Colonic mucosa (tissue), 4 donors: ENCODE measurements around the gene ZMYND15. TPM values are rescaled to one million over a fixed set of nuclear protein-coding genes. Genes with fewer than 3 reads are reported as not detected.

Experiments
- DNase-seq: peaks from one replicate; pipeline ENCODE4 v3.0.0-alpha.2; 2020
- H3K27ac ChIP-seq: fragments of 200-600 bp; one replicate; pipeline ENCODE4 v1.8.0; 2021
- H3K27me3 ChIP-seq: fragments of 200-600 bp; one replicate; pipeline ENCODE4 v1.8.0; 2021
- H3K36me3 ChIP-seq: fragments of 200-600 bp; one replicate; pipeline ENCODE4 v1.8.0; 2021
- H3K4me1 ChIP-seq: fragments of 200-600 bp; one replicate; pipeline ENCODE4 v1.8.0; 2021; ENCODE audit warnings: mild to moderate bottlenecking
- H3K4me3 ChIP-seq: fragments of 200-600 bp; one replicate; pipeline ENCODE4 v1.8.0; 2021
- H3K9ac ChIP-seq, 2 donors: one replicate each; pipeline ENCODE4 v1.7.0; 2013; ENCODE audit warnings: control low read depth in 2 of 2, low read depth in 2 of 2, low read length in 2 of 2
- H3K9me3 ChIP-seq: fragments of 200-600 bp; one replicate; pipeline ENCODE4 v1.8.0; 2021
- intact Hi-C: fragments of 100-400 bp; cut with DNase I; formaldehyde crosslinking; loops from one replicate; pipeline ENCODE4 v1.14.1; 2022
- total RNA-seq, 2 donors: library from RNA; stranded (reverse); fragmentation: NEBNext Ultra II Directional in 1 of 2; extraction: Animal tissue kit (Norgen Biotek cat#: 25700) in 1 of 2; gene quantifications; one replicate each; pipeline ENCODE4 v1.2.1, GENCODE V29; 2021
- TF ChIP-seq, protein P1 (sequence below): fragments of 200-600 bp; IDR thresholded peaks from one replicate; pipeline ENCODE4 v1.8.0; 2022; ENCODE audit warnings: antibody characterized with exemption, mild to moderate bottlenecking
- donor health status: healthy.
- donor health status: DM: no; HTN: no; CAD: no.
- donor health status: DM: no; HTN: no; CAD: no.

ZMYND15 gene
- total RNA-seq, 2 donors from 2014 or later: 0.89 to 1.2 TPM

DNA sequence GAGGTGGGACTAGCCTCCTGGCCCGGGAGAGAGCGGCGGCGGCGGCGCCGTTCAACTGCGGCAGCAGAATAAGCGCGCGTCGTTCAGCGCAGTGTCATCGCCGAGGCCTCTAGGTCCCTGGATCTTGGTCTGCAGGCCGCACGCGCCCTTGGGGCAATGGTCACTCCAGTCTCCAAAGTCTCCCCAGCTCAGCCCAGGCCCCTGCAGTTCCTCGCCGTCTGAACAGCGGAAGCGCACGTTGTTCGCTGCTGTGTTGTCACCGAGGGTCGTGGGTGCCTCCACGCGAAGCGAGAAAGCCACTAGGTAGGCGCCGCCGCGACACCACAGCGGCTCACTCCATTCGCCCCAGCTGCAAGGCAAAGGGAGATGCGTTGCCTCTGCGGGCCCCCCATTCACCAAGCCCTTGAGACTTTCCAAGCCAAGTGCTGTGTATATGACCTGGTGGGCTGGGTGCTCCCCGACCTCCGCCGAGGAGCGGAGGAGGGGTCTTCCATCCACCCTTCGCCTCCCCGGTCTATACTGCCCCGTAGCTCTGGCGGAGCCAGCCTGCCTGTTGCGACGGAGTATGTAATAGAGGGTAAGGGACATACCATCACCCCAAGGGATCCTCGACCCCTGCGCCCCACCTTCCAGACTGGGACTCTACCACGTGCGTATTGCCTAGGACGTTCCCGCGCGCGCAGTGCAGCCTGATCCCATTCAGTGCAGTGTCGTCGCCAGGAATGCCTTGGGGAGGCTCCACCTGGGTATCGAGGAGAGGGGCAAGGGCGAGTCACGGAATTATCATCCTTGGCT, 45.9 kb downstream of the ZMYND15 start:
- no peak overlapping the region for H3K27ac ChIP-seq
- H3K9me3 ChIP-seq: no peaks in the 10 kb centered on the region
- no peaks in the 10 kb centered on the region for H3K4me1 ChIP-seq
- intact Hi-C loops: loop anchor here (5.0 kb wide), 1 partner anchor 53 kb away; the partner anchor contains the start of gene MED11
- H3K4me3 ChIP-seq: no peak overlapping the region
- no peak overlapping the region for H3K9ac ChIP-seq
- no peaks in the 10 kb centered on the region for H3K36me3 ChIP-seq
- TF ChIP-seq, protein P1, sequence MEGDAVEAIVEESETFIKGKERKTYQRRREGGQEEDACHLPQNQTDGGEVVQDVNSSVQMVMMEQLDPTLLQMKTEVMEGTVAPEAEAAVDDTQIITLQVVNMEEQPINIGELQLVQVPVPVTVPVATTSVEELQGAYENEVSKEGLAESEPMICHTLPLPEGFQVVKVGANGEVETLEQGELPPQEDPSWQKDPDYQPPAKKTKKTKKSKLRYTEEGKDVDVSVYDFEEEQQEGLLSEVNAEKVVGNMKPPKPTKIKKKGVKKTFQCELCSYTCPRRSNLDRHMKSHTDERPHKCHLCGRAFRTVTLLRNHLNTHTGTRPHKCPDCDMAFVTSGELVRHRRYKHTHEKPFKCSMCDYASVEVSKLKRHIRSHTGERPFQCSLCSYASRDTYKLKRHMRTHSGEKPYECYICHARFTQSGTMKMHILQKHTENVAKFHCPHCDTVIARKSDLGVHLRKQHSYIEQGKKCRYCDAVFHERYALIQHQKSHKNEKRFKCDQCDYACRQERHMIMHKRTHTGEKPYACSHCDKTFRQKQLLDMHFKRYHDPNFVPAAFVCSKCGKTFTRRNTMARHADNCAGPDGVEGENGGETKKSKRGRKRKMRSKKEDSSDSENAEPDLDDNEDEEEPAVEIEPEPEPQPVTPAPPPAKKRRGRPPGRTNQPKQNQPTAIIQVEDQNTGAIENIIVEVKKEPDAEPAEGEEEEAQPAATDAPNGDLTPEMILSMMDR: no peak
- peaks cover 5% of the 10 kb centered on the region for H3K27me3 ChIP-seq
- DNase-seq: no peak

DNA sequence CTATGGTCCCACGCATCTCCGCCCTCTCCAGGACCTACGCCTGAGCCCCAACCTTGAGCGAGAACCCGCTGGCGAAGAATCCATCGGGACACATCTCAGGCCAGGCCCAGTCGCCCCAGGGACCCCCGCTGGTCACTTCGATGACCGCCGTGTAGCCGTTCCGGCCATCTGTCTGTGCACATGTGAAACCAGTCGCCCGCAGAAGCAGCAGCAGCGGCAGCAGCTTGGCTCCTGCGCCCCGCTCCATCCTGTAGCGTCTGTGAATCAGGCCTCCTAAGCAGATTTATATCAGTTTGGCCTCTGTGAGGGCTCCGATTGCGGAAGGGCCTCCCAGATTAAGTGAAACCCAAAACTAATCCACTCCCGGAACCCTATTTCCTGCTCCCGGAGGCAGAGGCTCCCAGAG, 46.5 kb downstream of the ZMYND15 start, which contains the start of gene VMO1:
TSS of gene VMO1 (minus strand) at position 259 of the 406 bp plus-strand sequence. CDS start at position 247, 12 bp downstream.
- Histone ChIP-seq H3K4me1 (no peaks in the 10 kb centered on the region), H3K4me3 (no peak within 1 kb of the TSS), H3K27me3 (peaks cover 5% of the 10 kb centered on the region), H3K9me3 (no peaks in the 10 kb centered on the region), H3K9ac (peak within 1 kb of the TSS in 1 of 2 donors; percentile 58), H3K36me3 (no peaks in the 10 kb centered on the region), H3K27ac (no peak within 1 kb of the TSS)
- intact Hi-C loops: loop anchor here (5.0 kb wide), 1 partner anchor 54 kb away; the partner anchor contains the start of gene MED11
- TF ChIP-seq, protein P1: no peak
- no peak for DNase-seq

DNA sequence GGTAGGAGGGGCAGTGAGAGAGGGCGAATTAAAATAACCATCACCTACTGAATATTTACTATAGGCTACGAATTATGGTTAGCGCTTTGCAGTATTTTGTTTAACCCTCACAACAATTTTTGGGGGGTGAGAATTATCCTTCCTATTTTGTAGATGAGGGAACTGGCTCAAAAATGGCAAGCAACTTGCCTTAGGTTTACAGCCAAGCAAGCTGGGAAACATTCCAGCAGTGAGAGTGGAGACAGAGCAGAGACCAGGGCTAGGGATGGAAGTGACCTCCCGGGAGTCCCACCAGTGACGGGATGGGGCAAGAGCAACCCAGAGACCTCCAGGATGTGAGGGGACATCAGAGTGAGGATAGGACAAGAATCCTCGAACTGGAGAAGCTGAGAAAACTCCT, 46.9 kb downstream of the ZMYND15 start:
- Histone ChIP-seq H3K9me3 (no peaks in the 10 kb centered on the region), H3K27me3 (peaks cover 5% of the 10 kb centered on the region), H3K4me1 (no peaks in the 10 kb centered on the region), H3K9ac (peak overlapping the region in 1 of 2 donors; percentile 58), H3K4me3 (no peak overlapping the region), H3K36me3 (no peaks in the 10 kb centered on the region), H3K27ac (no peak overlapping the region)
- TF ChIP-seq, protein P1: no peak
- intact Hi-C loops: loop anchor here (5.0 kb wide), 1 partner anchor 54 kb away; the partner anchor contains the start of gene MED11
- no peak for DNase-seq

DNA sequence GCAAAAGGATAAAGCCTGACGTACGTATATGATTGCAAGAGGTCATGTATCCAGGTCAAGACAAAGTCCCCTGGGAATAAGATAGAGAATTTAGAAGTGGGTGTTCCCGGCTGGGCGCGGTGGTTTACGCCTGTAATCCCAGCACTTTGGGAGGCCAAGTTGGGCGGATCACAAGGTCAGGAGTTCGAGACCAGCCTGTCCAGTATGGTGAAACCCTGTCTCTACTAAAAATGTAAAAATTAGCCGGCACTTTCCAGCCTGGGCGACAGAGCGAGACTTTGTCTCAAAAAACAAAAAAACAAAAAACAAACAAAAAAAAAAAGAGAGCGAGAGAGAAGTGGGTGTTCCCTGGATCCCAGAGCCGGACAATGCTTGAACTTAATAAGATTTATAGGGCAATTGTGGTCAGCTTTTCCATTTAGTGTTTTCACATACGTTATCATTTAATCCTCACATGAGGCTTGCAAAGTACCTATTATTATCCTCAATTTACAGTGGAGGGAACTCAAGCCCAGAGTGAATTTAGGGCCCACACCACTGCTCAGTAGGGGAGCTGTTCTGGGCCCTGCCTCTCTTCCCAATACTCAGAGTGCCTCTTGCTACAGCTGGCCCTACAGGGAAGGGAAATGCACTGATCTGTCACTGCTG, 48.6 kb downstream of the ZMYND15 start:
- intact Hi-C loops: loop anchor here (2.0 to 5.0 kb wide), 2 partner anchors 56 to 101 kb away; partner anchors contain the start of gene MED11
- Histone ChIP-seq H3K4me1 (no peaks in the 10 kb centered on the region), H3K36me3 (no peaks in the 10 kb centered on the region), H3K4me3 (no peak overlapping the region), H3K27ac (no peak overlapping the region), H3K9me3 (no peaks in the 10 kb centered on the region), H3K27me3 (peaks cover 5% of the 10 kb centered on the region), H3K9ac (peak overlapping the region; percentile 77 to 82)
- no peak for DNase-seq
- TF ChIP-seq, protein P1: no peak
